C4-2B (cell line): ENCODE data around the gene LSAMP.

Experiments
- CTCF ChIP-seq: fragments of 450-650 bp; conservative IDR thresholded peaks from 2 replicates; pipeline ENCODE4 v1.5.1; 2017; ENCODE audit warnings: mild to moderate bottlenecking
- ZFX ChIP-seq: fragments of 450-650 bp; IDR thresholded peaks from 2 replicates; pipeline ENCODE4 v1.6.1; 2017

- TF ChIP-seq CTCF (no peak), ZFX (no peak)
Observed at GRCh38 chr3:115806501-115806900, 638.8 kb downstream of the LSAMP start.
